Stimulated activated CD8-positive, alpha-beta memory T cell treated with anti-CD3 and anti-CD28 coated beads, Interleukin-12 subunit alpha, Interleukin-12 subunit beta, amount 100 ng/mL, for 4 hours (primary cell): Measurements from ENCODE around the gene TTC24.
"Not testable (repeated sequence)": the region's sequence is repeated elsewhere in the genome, so short reads cannot be mapped to it uniquely, and the experiment has no call there.

ENCODE experiments used
- DNase-seq: peaks from one replicate; pipeline ENCODE4 v3.0.0-alpha.2; 2020; ENCODE audit warnings: low read depth

The TTC24 gene

DNA sequence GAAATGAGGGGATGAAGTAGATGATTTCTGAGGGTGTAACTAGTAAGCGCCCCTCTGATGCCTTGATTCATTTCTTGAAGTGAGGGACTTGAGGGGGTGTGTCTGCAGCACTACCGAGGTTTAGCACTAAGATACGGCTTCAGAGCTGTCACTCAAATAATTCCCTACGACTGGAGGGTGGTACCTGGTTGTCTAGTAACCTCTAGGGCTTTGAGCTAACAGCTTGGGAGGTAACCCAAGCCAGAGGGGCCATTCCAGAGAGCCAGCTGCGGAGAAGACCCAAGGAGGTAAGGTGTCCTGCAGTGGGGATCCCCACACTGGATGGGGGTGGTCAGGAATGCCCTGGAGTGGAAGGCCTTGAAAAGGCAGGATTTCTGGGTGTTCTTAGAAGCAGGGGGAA is at the start of gene TTC24:
TTC24 (plus strand) TSS at position 252 of the 400 bp plus-strand sequence. CDS start 1,642 bp downstream, outside the sequence.
- DNase-seq, result no peak

GRCh38 chr1:156530006-156530405 is 49.5 kb upstream of the TTC24 start:
- no peak for DNase-seq

GRCh38 chr1:156532374-156532773 is 47.1 kb upstream of the TTC24 start:
- DNase-seq, result no peak

DNA sequence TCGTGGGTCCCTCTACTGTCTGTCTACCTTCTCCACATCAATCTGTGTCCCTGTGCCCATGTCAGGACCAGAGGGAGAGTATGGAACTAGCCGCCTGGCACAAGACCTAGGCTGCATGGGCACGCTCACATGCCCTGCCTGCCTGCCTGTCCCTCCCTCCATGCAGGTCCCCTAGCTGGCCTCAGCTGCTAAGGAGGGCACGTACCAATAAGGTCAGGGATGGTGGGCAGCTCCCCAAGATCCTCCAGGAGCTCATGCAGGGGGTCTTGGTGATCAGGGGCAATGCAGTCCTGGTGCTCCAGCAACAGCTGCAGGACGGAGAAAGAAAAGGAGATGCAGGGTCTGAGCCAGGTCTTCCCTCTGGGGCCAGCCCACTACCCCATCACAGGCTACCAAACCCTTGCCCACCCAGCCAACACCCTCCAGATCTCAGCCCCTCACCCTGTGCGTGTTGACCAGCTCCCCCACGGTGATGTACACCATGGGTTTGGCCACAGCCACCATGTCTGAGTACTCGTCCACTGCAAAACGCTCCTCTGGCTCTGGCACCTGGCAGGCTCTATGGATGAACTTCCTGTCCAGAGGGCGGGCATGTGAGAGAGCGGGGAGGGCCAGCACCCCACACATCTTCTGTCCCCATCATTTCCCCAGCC is 45.8 kb upstream of the TTC24 start:
- DNase-seq, result no peak

GRCh38 chr1:156534424-156535060 is 45.0 kb upstream of the TTC24 start:
- no peak for DNase-seq

DNA sequence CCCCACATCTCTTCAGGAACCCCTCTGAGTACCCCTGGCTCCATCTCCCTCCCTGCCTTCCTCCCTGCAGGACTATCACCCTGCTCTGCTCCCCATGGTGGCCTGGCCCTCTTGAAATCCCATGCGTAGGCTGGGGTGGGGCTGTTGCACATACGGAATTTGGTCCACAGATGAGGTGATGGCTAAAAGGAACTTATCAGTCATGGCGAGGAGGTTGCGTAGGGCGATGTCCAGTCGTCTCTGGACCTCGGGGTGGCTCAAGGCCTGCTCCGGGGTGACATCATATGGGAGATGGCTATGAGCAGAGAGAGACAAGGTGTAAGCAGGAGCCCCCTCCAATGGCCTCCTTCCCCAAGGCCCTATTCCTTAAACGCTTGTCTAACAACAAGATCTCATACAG is 42.5 kb upstream of the TTC24 start:
- no peak for DNase-seq

GRCh38 chr1:156538711-156539440 is 40.6 kb upstream of the TTC24 start:
- no peak for DNase-seq

DNA sequence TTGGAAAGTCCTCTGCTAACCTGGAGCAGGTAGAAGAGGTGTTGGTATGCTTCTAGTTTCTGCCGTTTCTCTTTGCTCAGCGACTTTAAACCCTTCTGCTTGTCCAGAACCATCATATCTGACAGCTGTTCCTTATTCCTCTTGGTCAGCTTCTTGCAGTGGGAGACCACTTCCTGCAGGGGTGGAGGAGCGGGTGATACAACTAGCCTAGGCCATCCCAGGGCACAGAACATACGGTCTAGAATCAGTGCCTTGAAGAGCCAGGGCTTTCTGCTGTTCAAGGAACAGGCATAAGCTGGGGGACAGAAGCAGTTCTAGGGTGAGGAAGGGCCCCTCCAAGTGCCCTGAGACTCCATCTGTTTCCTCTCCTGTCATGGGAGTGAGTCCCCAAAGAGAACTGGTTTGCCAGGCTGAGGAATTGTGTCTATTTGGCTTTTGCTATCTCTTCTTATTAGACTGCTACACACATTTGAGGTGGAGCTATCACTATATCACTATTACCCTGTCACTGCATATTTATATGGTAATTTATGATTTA is 39.6 kb upstream of the TTC24 start:
- no peak for DNase-seq

DNA sequence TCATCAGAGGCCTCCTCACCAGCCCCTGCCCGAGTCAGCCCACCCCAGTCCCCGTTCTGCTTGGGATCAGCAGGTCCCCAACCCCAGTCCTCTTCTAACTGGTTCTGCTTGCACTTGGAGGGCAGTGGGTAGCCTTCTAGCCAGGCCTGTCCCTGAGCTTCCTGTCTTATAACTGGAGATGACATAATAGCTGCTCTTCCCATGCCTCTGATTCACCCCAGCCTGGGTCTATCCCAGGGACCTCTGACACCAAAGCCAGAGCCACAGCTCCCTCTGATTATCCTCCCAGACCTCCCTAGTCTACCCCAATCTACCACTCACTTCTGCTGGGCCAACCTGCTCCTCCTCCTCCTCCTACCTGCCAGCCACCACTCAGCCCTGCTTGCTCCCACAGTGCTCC is 38.6 kb upstream of the TTC24 start:
- DNase-seq, result no peak

DNA sequence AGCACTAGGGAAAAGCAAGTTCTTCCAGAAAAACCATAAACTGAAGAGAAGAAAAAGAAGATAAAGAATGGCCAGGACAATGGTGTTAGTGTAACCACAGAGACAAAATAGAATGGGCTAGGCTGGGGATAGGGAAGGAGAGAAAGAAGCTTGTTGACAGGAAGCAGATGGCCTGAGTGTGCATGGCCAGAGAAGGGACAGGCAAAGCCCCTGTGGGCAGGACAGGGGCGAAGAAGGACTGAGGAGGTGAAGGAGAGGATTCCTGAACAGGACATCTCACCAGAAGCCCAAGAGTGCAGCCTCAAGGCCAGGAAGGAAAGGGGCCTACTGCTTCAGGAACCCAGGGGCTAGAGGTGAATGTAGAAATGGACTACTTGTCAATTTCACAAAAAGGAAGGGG is 36.5 kb upstream of the TTC24 start:
- no peak for DNase-seq

DNA sequence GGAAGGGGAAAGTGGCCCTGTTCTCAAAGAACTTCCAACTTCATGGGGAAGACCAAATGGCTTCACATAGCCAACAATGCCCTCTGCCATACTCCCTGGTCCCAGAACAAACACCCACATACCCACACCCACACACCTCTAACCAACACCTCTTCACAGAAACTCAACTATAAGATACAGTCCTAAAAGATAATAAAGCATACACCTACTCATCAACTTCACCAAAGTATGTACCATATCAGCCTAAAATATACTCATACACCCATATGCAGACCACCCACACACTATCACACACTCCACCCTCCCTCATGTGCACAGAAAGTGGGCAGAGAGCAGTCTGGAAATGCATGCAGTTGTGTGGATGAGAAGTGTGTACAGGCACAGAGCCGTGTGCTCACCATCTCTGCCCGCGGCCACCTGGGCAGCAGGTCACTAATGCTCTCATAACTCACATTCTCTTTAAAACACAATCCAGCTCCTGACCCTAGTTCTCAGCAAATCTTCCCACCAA is 34.9 kb upstream of the TTC24 start:
- DNase-seq, result no peak

DNA sequence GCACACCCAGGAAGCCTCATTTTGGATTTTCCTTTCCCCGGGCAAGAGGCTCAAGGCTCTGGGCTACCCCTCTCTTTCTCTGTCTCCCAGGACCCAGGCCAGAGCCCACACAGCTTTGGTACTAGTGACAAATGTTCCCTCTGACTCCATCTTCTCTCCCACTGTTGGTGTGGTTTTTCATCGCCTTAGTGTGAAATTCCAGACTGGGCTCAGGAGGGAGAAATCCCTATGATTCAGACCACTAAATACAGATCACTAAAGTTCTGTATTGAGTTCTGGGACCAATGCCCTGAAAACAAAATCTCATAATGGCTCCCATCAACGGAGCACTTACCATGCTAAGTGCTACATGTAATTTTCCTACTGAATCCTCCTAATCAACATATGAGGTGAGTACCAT is 33.3 kb upstream of the TTC24 start:
- DNase-seq, result no peak

- DNase-seq, result no peak
These were observed 32.1 kb upstream of the TTC24 start for GRCh38 chr1:156547434-156547833.

GRCh38 chr1:156547982-156548381 is 31.5 kb upstream of the TTC24 start:
- DNase-seq, result no peak

DNA sequence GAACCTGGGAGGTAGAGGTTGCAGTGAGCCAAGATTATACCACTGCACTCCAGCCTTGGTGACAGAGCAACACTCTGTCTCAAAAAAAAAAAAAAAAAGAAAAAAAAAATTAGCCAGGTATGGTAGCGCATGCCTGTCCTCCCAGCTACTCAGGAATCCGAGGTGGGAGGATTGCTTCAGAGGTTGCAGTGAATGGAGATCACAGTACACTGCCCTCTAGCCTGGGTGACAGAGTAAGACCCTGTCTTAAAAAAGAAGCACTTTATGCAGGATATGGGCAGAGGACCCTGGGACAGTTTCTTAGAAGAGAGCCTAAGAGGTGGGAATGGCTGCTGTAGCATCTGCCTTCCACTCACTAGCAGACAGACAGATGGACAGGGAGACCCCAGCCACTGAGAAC is 30.1 kb upstream of the TTC24 start:
- no peak for DNase-seq

DNA sequence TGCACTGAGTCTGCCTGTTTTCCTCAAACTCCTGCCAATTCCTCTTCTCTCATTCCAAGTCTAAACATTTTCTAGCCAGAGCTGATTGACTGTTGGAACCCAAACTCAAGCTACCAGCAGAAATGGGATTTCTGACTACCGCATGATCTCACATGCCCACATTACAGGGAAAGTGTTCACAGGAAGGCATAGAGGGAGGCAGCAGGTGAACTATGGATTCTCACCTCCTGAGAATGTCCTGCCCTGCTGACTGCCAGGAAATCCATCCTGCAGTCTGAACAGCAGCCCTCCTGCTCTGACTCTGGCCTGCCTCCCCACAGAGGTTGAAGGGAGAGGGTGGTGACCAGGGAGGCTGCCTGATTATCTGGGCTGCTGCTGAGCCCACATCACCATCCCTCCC is 29.7 kb upstream of the TTC24 start:
- no peak for DNase-seq

DNA sequence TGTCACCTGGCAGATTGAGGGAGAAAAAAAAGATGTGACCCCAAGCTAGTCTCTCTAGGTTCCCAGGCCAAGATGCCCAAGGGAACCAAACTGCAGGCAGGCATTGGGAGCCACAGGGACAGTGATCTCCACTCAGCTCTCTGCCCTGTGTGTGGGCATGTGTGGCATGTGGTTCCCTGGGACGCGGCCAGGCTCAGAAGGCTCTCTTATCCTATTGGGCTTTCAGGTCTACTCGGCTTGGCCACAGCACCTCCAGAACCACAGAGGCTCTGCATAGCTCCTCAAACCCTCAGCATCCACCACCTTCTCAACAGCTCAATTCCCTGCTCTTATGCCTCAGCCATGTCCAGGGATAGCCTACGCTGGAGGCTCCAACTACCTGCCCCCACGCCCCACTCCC is 29.2 kb upstream of the TTC24 start:
- no peak for DNase-seq

GRCh38 chr1:156551066-156551643 is 28.4 kb upstream of the TTC24 start:
- no peak for DNase-seq

- DNase-seq, result no peak
These were observed 27.7 kb upstream of the TTC24 start for GRCh38 chr1:156551869-156552268.

DNA sequence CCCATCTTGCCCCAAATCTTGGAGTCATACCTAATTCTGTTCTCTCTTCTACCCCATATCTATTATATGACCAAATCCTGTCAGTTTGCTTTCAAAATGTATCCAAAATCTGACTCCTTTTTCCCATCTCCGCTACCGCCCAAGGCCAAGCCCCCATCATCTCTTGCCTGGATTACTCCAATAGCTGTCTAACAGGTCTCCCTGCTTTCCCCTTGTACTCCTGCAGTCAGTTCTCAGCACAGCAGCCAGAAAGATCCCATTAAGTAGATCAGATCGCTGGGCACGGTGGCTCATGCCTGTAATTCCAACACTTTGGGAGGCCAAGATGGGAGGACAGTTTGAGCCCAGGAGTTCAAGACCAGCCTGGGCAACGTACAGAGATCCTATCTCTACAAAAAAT is 27.0 kb upstream of the TTC24 start:
- DNase-seq, result no peak

DNA sequence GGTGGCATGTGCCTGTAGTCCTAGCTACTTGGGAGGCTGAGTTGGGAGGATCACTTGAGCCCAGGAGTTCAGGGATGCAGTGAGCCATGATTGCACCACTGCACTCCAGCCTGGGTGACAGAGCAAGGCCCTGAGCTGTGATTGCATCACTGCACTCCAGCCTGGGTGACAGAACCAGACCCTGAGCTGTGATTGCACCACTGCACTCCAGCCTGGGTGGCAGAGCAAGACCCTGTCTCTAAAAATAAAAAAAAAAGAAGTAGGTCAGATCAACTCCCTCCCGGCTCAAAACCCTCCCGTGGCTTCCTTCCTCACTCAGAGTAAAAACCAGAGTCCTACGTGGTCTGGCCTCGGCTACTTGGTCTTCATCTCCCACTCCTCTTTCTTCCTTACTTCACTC is 26.6 kb upstream of the TTC24 start:
- not testable (repeated sequence) for DNase-seq

DNA sequence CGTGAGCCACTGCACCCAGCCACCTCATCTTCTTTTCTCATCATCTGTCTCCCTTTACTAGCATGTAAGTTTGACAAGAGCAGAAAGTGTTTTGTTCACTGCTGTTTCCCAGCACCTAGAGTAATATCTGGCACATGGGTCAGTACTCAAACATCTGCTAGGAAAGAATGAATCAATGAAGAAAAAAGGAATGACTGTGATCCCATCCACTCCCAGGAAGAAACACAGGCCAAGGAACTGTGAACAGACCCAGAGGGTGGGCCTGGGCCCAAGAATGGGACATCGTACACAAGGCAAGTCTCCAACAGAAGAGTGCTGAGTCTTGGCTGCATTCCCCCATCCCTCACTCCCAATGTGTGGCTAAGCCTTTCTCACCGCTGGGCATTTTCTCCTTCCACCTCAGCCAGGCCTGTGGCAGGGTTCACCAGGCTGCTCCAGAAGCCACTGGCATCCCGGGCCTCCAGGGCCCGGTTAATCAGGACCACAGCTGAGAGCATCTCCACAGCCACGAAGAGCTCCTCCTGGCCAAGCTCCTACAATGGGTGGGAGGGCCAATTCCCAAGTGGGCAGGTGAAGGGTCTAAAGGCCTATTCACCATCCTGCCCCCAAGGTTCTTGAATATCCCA is 25.6 kb upstream of the TTC24 start:
- DNase-seq, result no peak
